Measurements from ENCODE around the gene RAB1B. TPM values are rescaled to one million over a fixed set of nuclear protein-coding genes. Genes with fewer than 3 reads are reported as not detected.
"Not testable (repeated sequence)": the region's sequence is repeated elsewhere in the genome, so short reads cannot be mapped to it uniquely, and the experiment has no call there.

Gene RAB1B
- total RNA-seq, 1 donor from 2014 or later: 120 TPM

GRCh38 chr11:66310803-66311440 lies 42.5 kb downstream of the RAB1B start:
- Mint-ChIP-seq H3K27me3 (ENCODE audit: low read depth, unreplicated experiment) (peaks cover 18% of the 10 kb centered on the region), H3K27ac (ENCODE audit: unreplicated experiment) (peak overlapping the region; percentile 18), H3K4me3 (ENCODE audit: unreplicated experiment) (peak overlapping the region; percentile 60), H3K4me1 (ENCODE audit: low read depth, unreplicated experiment) (peaks cover 16% of the 10 kb centered on the region)
- not testable (repeated sequence) for H3K4me2 ChIP-seq (ENCODE audit: low read length); H3K27me3 ChIP-seq (ENCODE audit: insufficient read depth, low read length); FAIRE-seq; DNase-seq (ENCODE audit: low read depth); H3K9ac ChIP-seq (ENCODE audit: low read length); H3K27ac ChIP-seq (ENCODE audit: low read depth, low read length); H2AFZ ChIP-seq (ENCODE audit: low read depth, low read length); H3K36me3 Mint-ChIP-seq (ENCODE audit: low read depth, unreplicated experiment); H3K9me3 ChIP-seq (ENCODE audit: insufficient read depth, low read depth, low read length); H3K9me3 Mint-ChIP-seq (ENCODE audit: unreplicated experiment); H3K4me3 ChIP-seq (ENCODE audit: insufficient read depth, low read depth, low read length); H3K36me3 ChIP-seq (ENCODE audit: insufficient read depth, low read length)
- Histone ChIP-seq H4K20me1 (ENCODE audit: insufficient read depth, low read length) (peaks cover 13% of the 10 kb centered on the region), H3K79me2 (ENCODE audit: insufficient read depth, low read length) (peaks cover 23% of the 10 kb centered on the region), H3K4me1 (ENCODE audit: insufficient read depth, low read length) (peaks cover 27% of the 10 kb centered on the region)

GRCh38 chr11:66311470-66311964 lies 43.1 kb downstream of the RAB1B start:
- H3K27me3 Mint-ChIP-seq (ENCODE audit: low read depth, unreplicated experiment): peaks cover 14% of the 10 kb centered on the region
- peaks cover 29% of the 10 kb centered on the region for H3K79me2 ChIP-seq (ENCODE audit: insufficient read depth, low read length)
- no peaks in the 10 kb centered on the region for H3K36me3 Mint-ChIP-seq (ENCODE audit: low read depth, unreplicated experiment)
- H3K4me1 Mint-ChIP-seq (ENCODE audit: low read depth, unreplicated experiment): peaks cover 16% of the 10 kb centered on the region
- no peak for DNase-seq (ENCODE audit: low read depth)
- H3K27ac ChIP-seq (ENCODE audit: low read depth, low read length): no peak overlapping the region
- no peak for FAIRE-seq
- no peaks in the 10 kb centered on the region for H3K27me3 ChIP-seq (ENCODE audit: insufficient read depth, low read length)
- H3K4me3 ChIP-seq (ENCODE audit: insufficient read depth, low read depth, low read length): peak overlapping the region; percentile 65
- no peaks in the 10 kb centered on the region for H3K9me3 ChIP-seq (ENCODE audit: insufficient read depth, low read depth, low read length)
- peaks cover 31% of the 10 kb centered on the region for H3K4me1 ChIP-seq (ENCODE audit: insufficient read depth, low read length)
- H3K4me3 Mint-ChIP-seq (ENCODE audit: unreplicated experiment): peak overlapping the region; percentile 91
- no peak for TF ChIP-seq EZH2 (IDR thresholded peaks at IDR 0.05; ENCODE audit: insufficient read depth, low read length)
- peak; percentile 87 for TF ChIP-seq CTCF (IDR thresholded peaks at IDR 0.05; ENCODE audit: insufficient read depth, low read depth, low read length)
- peak overlapping the region; percentile 93 for H2AFZ ChIP-seq (ENCODE audit: low read depth, low read length)
- no peaks in the 10 kb centered on the region for H3K9me3 Mint-ChIP-seq (ENCODE audit: unreplicated experiment)
- H3K4me2 ChIP-seq (ENCODE audit: low read length): peak overlapping the region; percentile 92
- H3K27ac Mint-ChIP-seq (ENCODE audit: unreplicated experiment): peak overlapping the region; percentile 95
- no peaks in the 10 kb centered on the region for H3K36me3 ChIP-seq (ENCODE audit: insufficient read depth, low read length)
- peaks cover 15% of the 10 kb centered on the region for H4K20me1 ChIP-seq (ENCODE audit: insufficient read depth, low read length)
- peak overlapping the region; percentile 76 for H3K9ac ChIP-seq (ENCODE audit: low read length)

GRCh38 chr11:66311965-66312548 lies 43.6 kb downstream of the RAB1B start:
- Histone ChIP-seq H3K27me3 (ENCODE audit: insufficient read depth, low read length) (no peaks in the 10 kb centered on the region), H3K27ac (ENCODE audit: low read depth, low read length) (peak overlapping the region; percentile 69), H3K9me3 (ENCODE audit: insufficient read depth, low read depth, low read length) (no peaks in the 10 kb centered on the region), H3K4me3 (ENCODE audit: insufficient read depth, low read depth, low read length) (peak overlapping the region; percentile 65), H3K36me3 (ENCODE audit: insufficient read depth, low read length) (no peaks in the 10 kb centered on the region), H3K79me2 (ENCODE audit: insufficient read depth, low read length) (peaks cover 32% of the 10 kb centered on the region), H3K4me2 (ENCODE audit: low read length) (peak overlapping the region; percentile 92), H2AFZ (ENCODE audit: low read depth, low read length) (peak overlapping the region; percentile 93), H3K4me1 (ENCODE audit: insufficient read depth, low read length) (peaks cover 35% of the 10 kb centered on the region), H4K20me1 (ENCODE audit: insufficient read depth, low read length) (peaks cover 15% of the 10 kb centered on the region), H3K9ac (ENCODE audit: low read length) (peak overlapping the region; percentile 76)
- DNase-seq (ENCODE audit: low read depth): peak; percentile 86
- Mint-ChIP-seq H3K27me3 (ENCODE audit: low read depth, unreplicated experiment) (peaks cover 13% of the 10 kb centered on the region), H3K4me3 (ENCODE audit: unreplicated experiment) (peak overlapping the region; percentile 91), H3K9me3 (ENCODE audit: unreplicated experiment) (no peaks in the 10 kb centered on the region), H3K36me3 (ENCODE audit: low read depth, unreplicated experiment) (no peaks in the 10 kb centered on the region), H3K4me1 (ENCODE audit: low read depth, unreplicated experiment) (peaks cover 16% of the 10 kb centered on the region), H3K27ac (ENCODE audit: unreplicated experiment) (peak overlapping the region; percentile 95)
- TF ChIP-seq EZH2 (IDR thresholded peaks at IDR 0.05; ENCODE audit: insufficient read depth, low read length) (no peak), CTCF (IDR thresholded peaks at IDR 0.05; ENCODE audit: insufficient read depth, low read depth, low read length) (no peak)
- FAIRE-seq: no peak

Data from astrocyte (in vitro differentiated cells and primary cell).